HepG2 (cell line): ENCODE data around the gene LINC00237. TPM values are rescaled to one million over a fixed set of nuclear protein-coding genes. Genes with fewer than 3 reads are reported as not detected.
A peak's percentile ranks its signal among the peaks of the same experiment; 100 is the strongest.

Experiments
- ASH2L ChIP-seq: fragments of 300-600, 200-600 bp; sonication (generic); IDR thresholded peaks from 2 replicates; pipeline ENCODE4 v1.7.0; 2017; ENCODE audit warnings: low read depth, mild to moderate bottlenecking, moderate library complexity, mixed read lengths, low read length; ENCODE audit not compliant: insufficient read length
- CREM ChIP-seq, 2 experiments: sonication (generic) in 1 of 2; formaldehyde crosslinking in 1 of 2; IDR thresholded peaks; 2 replicates each; pipeline versions ENCODE4 v1.4.0 to v1.6.1; 2016 to 2020; ENCODE audit warnings: antibody characterized with exemption in 1 of 2, mild to moderate bottlenecking in 1 of 2, missing genetic modification reagents in 1 of 2
- FOSL2 ChIP-seq: sonication (generic); formaldehyde crosslinking; IDR thresholded peaks from 2 replicates; pipeline ENCODE4 v1.4.0; 2020; ENCODE audit warnings: missing genetic modification reagents
- RARG ChIP-seq: sonication (generic); formaldehyde crosslinking; IDR thresholded peaks from 2 replicates; pipeline ENCODE4 v1.4.0; 2020; ENCODE audit warnings: low read depth, mild to moderate bottlenecking, missing genetic modification reagents
- SMAD9 ChIP-seq: sonication (generic); formaldehyde crosslinking; IDR thresholded peaks from 2 replicates; pipeline ENCODE4 v1.5.1; 2020; ENCODE audit warnings: mild to moderate bottlenecking, missing genetic modification reagents
- STAT5B ChIP-seq: sonication (generic); formaldehyde crosslinking; IDR thresholded peaks from 2 replicates; pipeline ENCODE4 v1.4.0; 2020; ENCODE audit warnings: missing genetic modification reagents
- ZBTB38 ChIP-seq: sonication (generic); formaldehyde crosslinking; IDR thresholded peaks from 2 replicates; pipeline ENCODE4 v1.5.1; 2020; ENCODE audit warnings: mild to moderate bottlenecking, missing genetic modification reagents
- ZNF251 ChIP-seq: sonication (generic); formaldehyde crosslinking; IDR thresholded peaks from 2 replicates; pipeline ENCODE4 v1.9.0; 2021; ENCODE audit warnings: mild to moderate bottlenecking, missing genetic modification reagents
- ZNF589 ChIP-seq: sonication (generic); formaldehyde crosslinking; conservative IDR thresholded peaks from 2 replicates; pipeline ENCODE4 v1.8.0; 2022; ENCODE audit warnings: mild to moderate bottlenecking, moderate library complexity, missing genetic modification reagents
- ZNF747 ChIP-seq: sonication (generic); formaldehyde crosslinking; IDR thresholded peaks from 2 replicates; pipeline ENCODE4 v1.8.1; 2023; ENCODE audit warnings: missing genetic modification reagents, mild to moderate bottlenecking, borderline replicate concordance
- polyA plus RNA-seq, 8 experiments: library from polyadenylated mRNA; depleted of rRNA in 3 of 8; stranded (reverse) in 7 of 8; unstranded in 1 of 8; fragments of >200 nt; fragmentation: Illumina TruSeq in 4 of 8; extraction: Trizol in 4 of 8; gene quantifications; 2 replicates each; pipeline versions ENCODE4 v1.2.1 to v1.2.3, GENCODE V29; 2011 to 2016; ENCODE audit warnings: low read depth in 4 of 8, missing spikeins in 1 of 8, mixed read lengths in 1 of 8; ENCODE audit not compliant: insufficient read depth in 1 of 8
- total RNA-seq, 5 experiments: library from RNA; depleted of rRNA; stranded (reverse); fragments of >200 nt; fragmentation: Illumina TruSeq; extraction: Trizol; gene quantifications; 2 replicates each; pipeline ENCODE4 v1.2.3, GENCODE V29; 2016; ENCODE audit warnings: low read depth in 1 of 5
- TF ChIP-seq, protein P1 (sequence below): sonication (generic); formaldehyde crosslinking; IDR thresholded peaks from 2 replicates; pipeline ENCODE4 v1.5.1; 2020; ENCODE audit warnings: missing genetic modification reagents, mild to moderate bottlenecking, borderline replicate concordance
- TF ChIP-seq, protein P2 (sequence below): sonication (generic); formaldehyde crosslinking; IDR thresholded peaks from 2 replicates; pipeline ENCODE4 v1.5.1; 2020; ENCODE audit warnings: mild to moderate bottlenecking, moderate library complexity, missing genetic modification reagents
- TF ChIP-seq, protein P3 (sequence below): sonication (generic); formaldehyde crosslinking; IDR thresholded peaks from 2 replicates; pipeline ENCODE4 v1.4.0; 2020; ENCODE audit warnings: missing genetic modification reagents
- TF ChIP-seq, protein P4 (sequence below): IDR thresholded peaks from 2 replicates; pipeline ENCODE4 v1.6.1; 2018; ENCODE audit warnings: missing genetic modification reagents
- TF ChIP-seq, protein P5 (sequence below): sonication (generic); formaldehyde crosslinking; conservative IDR thresholded peaks from 2 replicates; pipeline ENCODE4 v1.4.0; 2020; ENCODE audit warnings: missing genetic modification reagents
- TF ChIP-seq, protein P6 (sequence below): sonication (generic); formaldehyde crosslinking; IDR thresholded peaks from 2 replicates; pipeline ENCODE4 v1.8.1; 2023; ENCODE audit warnings: missing genetic modification reagents, inconsistent platforms, borderline replicate concordance

The LINC00237 gene
- total and polyA plus RNA-seq, 2 of the 13 experiments (the other 11 are each of a cell fraction or from before 2014, with no cell fraction given), result not detected

DNA sequence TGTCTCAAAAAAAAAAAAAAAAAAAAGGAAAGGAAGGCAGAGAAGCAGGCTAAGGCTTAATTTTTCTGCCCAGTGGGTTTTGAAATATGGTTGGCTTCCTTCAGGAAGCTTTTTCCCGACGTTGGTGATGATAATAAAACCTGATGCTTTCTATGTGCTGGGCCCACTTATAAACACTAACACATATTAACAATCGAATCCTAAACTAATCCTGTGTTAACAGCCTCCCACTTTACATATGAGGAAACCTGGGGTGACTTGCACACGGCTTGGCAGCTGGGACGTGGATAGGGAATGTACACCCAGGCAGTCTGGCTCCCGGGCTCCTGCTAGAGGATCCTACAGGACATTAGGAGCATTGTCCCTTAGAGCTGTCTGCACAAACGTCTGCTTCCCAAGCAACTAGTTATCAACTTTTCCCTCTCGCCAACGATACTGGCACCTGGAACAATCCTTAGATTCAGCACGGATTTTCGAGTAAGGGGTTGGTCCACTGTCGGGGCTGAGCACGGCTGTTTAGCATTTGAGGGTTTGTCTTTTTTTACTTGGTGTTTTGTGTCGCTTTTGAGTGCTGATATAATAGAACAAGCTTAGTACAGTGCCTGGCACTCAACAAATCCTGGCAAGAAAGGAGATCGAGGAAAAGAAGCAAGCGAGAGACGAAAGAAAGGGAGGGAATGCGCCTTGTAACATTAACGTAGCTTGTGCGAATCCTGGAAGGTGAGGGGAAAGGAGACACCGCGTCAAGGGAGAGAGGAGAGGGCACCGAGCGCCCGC lies 19.1 kb upstream of the LINC00237 start (continued):
- TF ChIP-seq, protein P1, sequence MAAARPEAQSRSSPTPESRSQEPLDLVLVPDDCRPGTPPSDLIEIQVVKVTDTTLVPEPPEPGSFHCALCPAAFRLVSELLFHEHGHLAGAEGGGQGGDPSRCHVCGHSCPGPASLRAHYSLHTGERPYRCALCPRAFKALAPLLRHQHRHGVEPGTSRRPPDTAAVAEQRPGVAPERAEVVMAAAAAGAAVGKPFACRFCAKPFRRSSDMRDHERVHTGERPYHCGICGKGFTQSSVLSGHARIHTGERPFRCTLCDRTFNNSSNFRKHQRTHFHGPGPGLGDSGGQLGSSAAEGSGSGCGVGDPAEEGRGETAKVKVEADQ, result 0 out of 2 replicates have a peak, but pooled peaks have one; percentile 22
- TF ChIP-seq, protein P2, sequence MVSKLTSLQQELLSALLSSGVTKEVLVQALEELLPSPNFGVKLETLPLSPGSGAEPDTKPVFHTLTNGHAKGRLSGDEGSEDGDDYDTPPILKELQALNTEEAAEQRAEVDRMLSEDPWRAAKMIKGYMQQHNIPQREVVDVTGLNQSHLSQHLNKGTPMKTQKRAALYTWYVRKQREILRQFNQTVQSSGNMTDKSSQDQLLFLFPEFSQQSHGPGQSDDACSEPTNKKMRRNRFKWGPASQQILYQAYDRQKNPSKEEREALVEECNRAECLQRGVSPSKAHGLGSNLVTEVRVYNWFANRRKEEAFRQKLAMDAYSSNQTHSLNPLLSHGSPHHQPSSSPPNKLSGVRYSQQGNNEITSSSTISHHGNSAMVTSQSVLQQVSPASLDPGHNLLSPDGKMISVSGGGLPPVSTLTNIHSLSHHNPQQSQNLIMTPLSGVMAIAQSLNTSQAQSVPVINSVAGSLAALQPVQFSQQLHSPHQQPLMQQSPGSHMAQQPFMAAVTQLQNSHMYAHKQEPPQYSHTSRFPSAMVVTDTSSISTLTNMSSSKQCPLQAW (CRISPR knock-in tag), result peak; percentile 37; the same call in 1 of the 2 replicates
- TF ChIP-seq, protein P3, sequence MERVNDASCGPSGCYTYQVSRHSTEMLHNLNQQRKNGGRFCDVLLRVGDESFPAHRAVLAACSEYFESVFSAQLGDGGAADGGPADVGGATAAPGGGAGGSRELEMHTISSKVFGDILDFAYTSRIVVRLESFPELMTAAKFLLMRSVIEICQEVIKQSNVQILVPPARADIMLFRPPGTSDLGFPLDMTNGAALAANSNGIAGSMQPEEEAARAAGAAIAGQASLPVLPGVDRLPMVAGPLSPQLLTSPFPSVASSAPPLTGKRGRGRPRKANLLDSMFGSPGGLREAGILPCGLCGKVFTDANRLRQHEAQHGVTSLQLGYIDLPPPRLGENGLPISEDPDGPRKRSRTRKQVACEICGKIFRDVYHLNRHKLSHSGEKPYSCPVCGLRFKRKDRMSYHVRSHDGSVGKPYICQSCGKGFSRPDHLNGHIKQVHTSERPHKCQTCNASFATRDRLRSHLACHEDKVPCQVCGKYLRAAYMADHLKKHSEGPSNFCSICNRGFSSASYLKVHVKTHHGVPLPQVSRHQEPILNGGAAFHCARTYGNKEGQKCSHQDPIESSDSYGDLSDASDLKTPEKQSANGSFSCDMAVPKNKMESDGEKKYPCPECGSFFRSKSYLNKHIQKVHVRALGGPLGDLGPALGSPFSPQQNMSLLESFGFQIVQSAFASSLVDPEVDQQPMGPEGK, result peak; percentile 8; the same call in 1 of the 2 replicates
- peak; percentile 31 for TF ChIP-seq CREM (IDR thresholded peaks at IDR 0.05)
- no peak for TF ChIP-seq CREM (CRISPR knock-in tag; IDR thresholded peaks at IDR 0.05)
- TF ChIP-seq ZNF589 (CRISPR knock-in tag), result peak; percentile 66; the same call in 1 of the 2 replicates
- TF ChIP-seq FOSL2 (CRISPR knock-in tag), result 0 out of 2 replicates have a peak, but pooled peaks have one; percentile 4
- TF ChIP-seq ZBTB38 (CRISPR knock-in tag), result no peak
- TF ChIP-seq ZNF747 (CRISPR knock-in tag), result 0 out of 2 replicates have a peak, but pooled peaks have one; percentile 16
- TF ChIP-seq, protein P4, sequence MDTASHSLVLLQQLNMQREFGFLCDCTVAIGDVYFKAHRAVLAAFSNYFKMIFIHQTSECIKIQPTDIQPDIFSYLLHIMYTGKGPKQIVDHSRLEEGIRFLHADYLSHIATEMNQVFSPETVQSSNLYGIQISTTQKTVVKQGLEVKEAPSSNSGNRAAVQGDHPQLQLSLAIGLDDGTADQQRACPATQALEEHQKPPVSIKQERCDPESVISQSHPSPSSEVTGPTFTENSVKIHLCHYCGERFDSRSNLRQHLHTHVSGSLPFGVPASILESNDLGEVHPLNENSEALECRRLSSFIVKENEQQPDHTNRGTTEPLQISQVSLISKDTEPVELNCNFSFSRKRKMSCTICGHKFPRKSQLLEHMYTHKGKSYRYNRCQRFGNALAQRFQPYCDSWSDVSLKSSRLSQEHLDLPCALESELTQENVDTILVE (CRISPR knock-in tag), result 0 out of 2 replicates have a peak, but pooled peaks have one; percentile 13
- TF ChIP-seq SMAD9 (CRISPR knock-in tag), result 0 out of 2 replicates have a peak, but pooled peaks have one; percentile 75
- TF ChIP-seq, protein P5, sequence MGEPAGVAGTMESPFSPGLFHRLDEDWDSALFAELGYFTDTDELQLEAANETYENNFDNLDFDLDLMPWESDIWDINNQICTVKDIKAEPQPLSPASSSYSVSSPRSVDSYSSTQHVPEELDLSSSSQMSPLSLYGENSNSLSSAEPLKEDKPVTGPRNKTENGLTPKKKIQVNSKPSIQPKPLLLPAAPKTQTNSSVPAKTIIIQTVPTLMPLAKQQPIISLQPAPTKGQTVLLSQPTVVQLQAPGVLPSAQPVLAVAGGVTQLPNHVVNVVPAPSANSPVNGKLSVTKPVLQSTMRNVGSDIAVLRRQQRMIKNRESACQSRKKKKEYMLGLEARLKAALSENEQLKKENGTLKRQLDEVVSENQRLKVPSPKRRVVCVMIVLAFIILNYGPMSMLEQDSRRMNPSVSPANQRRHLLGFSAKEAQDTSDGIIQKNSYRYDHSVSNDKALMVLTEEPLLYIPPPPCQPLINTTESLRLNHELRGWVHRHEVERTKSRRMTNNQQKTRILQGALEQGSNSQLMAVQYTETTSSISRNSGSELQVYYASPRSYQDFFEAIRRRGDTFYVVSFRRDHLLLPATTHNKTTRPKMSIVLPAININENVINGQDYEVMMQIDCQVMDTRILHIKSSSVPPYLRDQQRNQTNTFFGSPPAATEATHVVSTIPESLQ (CRISPR knock-in tag), result peak; percentile 38; the same call in 1 of the 2 replicates
- TF ChIP-seq RARG (CRISPR knock-in tag), result peak; percentile 41; the same call in 1 of the 2 replicates
- TF ChIP-seq, protein P6, sequence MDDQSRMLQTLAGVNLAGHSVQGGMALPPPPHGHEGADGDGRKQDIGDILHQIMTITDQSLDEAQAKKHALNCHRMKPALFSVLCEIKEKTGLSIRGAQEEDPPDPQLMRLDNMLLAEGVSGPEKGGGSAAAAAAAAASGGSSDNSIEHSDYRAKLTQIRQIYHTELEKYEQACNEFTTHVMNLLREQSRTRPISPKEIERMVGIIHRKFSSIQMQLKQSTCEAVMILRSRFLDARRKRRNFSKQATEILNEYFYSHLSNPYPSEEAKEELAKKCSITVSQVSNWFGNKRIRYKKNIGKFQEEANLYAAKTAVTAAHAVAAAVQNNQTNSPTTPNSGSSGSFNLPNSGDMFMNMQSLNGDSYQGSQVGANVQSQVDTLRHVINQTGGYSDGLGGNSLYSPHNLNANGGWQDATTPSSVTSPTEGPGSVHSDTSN (CRISPR knock-in tag), result no peak
- peak; percentile 76 for TF ChIP-seq ASH2L
- peak; percentile 83; the same call in 1 of the 2 replicates for TF ChIP-seq ZNF251 (CRISPR knock-in tag)
- TF ChIP-seq STAT5B (CRISPR knock-in tag), result 0 out of 2 replicates have a peak, but pooled peaks have one; percentile 66
